NCI-H2081 treated with DMSO at 0.1 percent for 48 hours (cell line): Measurements from ENCODE around the gene EXOSC2.

Source experiments
- DNase-seq: peaks from one replicate; lab custom pipeline; 2025; lab: John Stamatoyannopoulos, UW

Gene EXOSC2

GRCh38 chr9:130693426-130694191 lies at the start of gene EXOSC2:
Gene EXOSC2, plus strand, starts transcription at chr9:130693780. Its CDS starts 12 bp downstream, at chr9:130693792.
- peak; percentile 85 for DNase-seq

- no peak for DNase-seq
Measured at GRCh38 chr9:130651221-130651620, 42.4 kb upstream of the EXOSC2 start.

- DNase-seq = no peak
Measured at GRCh38 chr9:130651752-130652151, 41.8 kb upstream of the EXOSC2 start.

- DNase-seq = no peak
Measured at GRCh38 chr9:130654879-130655278, 38.7 kb upstream of the EXOSC2 start.

- no peak for DNase-seq
Measured at GRCh38 chr9:130658893-130659698, 34.5 kb upstream of the EXOSC2 start.

GRCh38 chr9:130659699-130660248 lies 33.8 kb upstream of the EXOSC2 start:
- DNase-seq = no peak

GRCh38 chr9:130660326-130660682 lies 33.3 kb upstream of the EXOSC2 start:
- no peak for DNase-seq

GRCh38 chr9:130660683-130661450 lies 32.7 kb upstream of the EXOSC2 start:
- DNase-seq = no peak

- no peak for DNase-seq
Measured at GRCh38 chr9:130661451-130662098, 32.0 kb upstream of the EXOSC2 start.

GRCh38 chr9:130662099-130662969 lies 31.2 kb upstream of the EXOSC2 start:
- DNase-seq = no peak

GRCh38 chr9:130662970-130663257 lies 30.7 kb upstream of the EXOSC2 start:
- DNase-seq = no peak

GRCh38 chr9:130663258-130663976 lies 30.2 kb upstream of the EXOSC2 start:
- no peak for DNase-seq

- DNase-seq = no peak
Measured at GRCh38 chr9:130663977-130664250, 29.7 kb upstream of the EXOSC2 start.

- DNase-seq = no peak
Measured at GRCh38 chr9:130664251-130665028, 29.1 kb upstream of the EXOSC2 start, which contains the start of gene PRDM12. Gene PRDM12, plus strand, starts transcription at chr9:130664594. Its CDS starts 60 bp downstream, at chr9:130664654.

- DNase-seq = no peak
Measured at GRCh38 chr9:130665029-130665430, 28.6 kb upstream of the EXOSC2 start.

- DNase-seq = no peak
Measured at GRCh38 chr9:130665431-130666392, 27.9 kb upstream of the EXOSC2 start.

- no peak for DNase-seq
Measured at GRCh38 chr9:130666393-130667119, 27.0 kb upstream of the EXOSC2 start.

GRCh38 chr9:130667120-130667435 lies 26.5 kb upstream of the EXOSC2 start:
- no peak for DNase-seq
